Aorta (tissue), 5 donors: Measurements from ENCODE around the gene PALLD. TPM values are rescaled to one million over a fixed set of nuclear protein-coding genes. Genes with fewer than 3 reads are reported as not detected.

ENCODE experiments used
- ATAC-seq: fragments of 200-7000 bp; cut with Tn5 transposase; one replicate; pipeline ENCODE4 v1.9.1; 2022; ENCODE audit warnings: moderate library complexity; ENCODE audit not compliant: low FRiP score
- DNase-seq, 2 donors: peaks; one replicate each; pipeline ENCODE4 v3.0.0-alpha.2; 2020
- H3K27ac ChIP-seq, 2 donors: one replicate each; pipeline ENCODE4 v1.5.1; 2013; ENCODE audit warnings: low read length in 2 of 2, mild to moderate bottlenecking in 2 of 2, moderate library complexity in 2 of 2, control low read depth in 1 of 2, inconsistent platforms in 1 of 2, low read depth in 1 of 2
- H3K27me3 ChIP-seq, 2 donors: one replicate each; pipeline ENCODE4 v1.6.1; 2013; ENCODE audit warnings: control low read depth in 1 of 2, low read length in 1 of 2, mild to moderate bottlenecking in 1 of 2, moderate library complexity in 1 of 2; ENCODE audit not compliant: insufficient read depth in 2 of 2, control insufficient read depth in 1 of 2
- H3K36me3 ChIP-seq, 2 donors: one replicate each; pipeline ENCODE4 v1.6.1; 2013; ENCODE audit warnings: control low read depth in 1 of 2, low read length in 1 of 2, mild to moderate bottlenecking in 1 of 2; ENCODE audit not compliant: insufficient read depth in 2 of 2, control insufficient read depth in 1 of 2
- H3K4me1 ChIP-seq, 2 donors: one replicate each; pipeline ENCODE4 v1.6.1; 2013; ENCODE audit warnings: low read length in 2 of 2, control low read depth in 1 of 2, mild to moderate bottlenecking in 1 of 2, moderate library complexity in 1 of 2; ENCODE audit not compliant: insufficient read depth in 2 of 2, control insufficient read depth in 1 of 2
- H3K4me3 ChIP-seq, 2 donors: one replicate each; pipeline ENCODE4 v1.5.1; 2013; ENCODE audit warnings: low read length in 2 of 2, control low read depth in 1 of 2, mild to moderate bottlenecking in 1 of 2
- H3K9me3 ChIP-seq: one replicate; pipeline ENCODE4 v1.6.1; 2013; ENCODE audit warnings: mild to moderate bottlenecking, low read length; ENCODE audit not compliant: control insufficient read depth
- WGBS, 2 donors: extraction: QIAGEN DNeasy Blood & Tissue Kit; methylation state at CpG; one replicate each; pipeline ENCODE4 v1.1.7; 2013; 5-methylcytosine and 5-hydroxymethylcytosine counted together
- intact Hi-C, 2 donors: fragments of 100-400 bp; cut with DNase I; formaldehyde crosslinking; loops; one replicate each; pipeline versions ENCODE4 v1.14.2 to v1.15.0; 2022
- polyA plus RNA-seq, 2 donors: library from polyadenylated mRNA; stranded (reverse); fragments of 200-250 nt; gene quantifications; one replicate each; pipeline ENCODE4 v1.2.3, GENCODE V29; 2013
- total RNA-seq, 2 donors: library from RNA; stranded (reverse); fragmentation: NEBNext Ultra II Directional; extraction: Animal tissue kit (Norgen Biotek cat#: 25700); gene quantifications; one replicate each; pipeline ENCODE4 v1.2.1, GENCODE V29; 2021
- donor health status: healthy with polysubstance abuse.
- donor health status: Bipolar disorder and iron deficiency.
- donor health status: DM: no; HTN: no; CAD: no.
- donor health status: DM: no; HTN: no; CAD: no.
- donor health status: DM: yes; HTN: yes; CAD: no.

Gene PALLD
- total and polyA plus RNA-seq, 4 donors = 253 to 626 (median 464) TPM

- Histone ChIP-seq H3K27ac (peak overlapping the region; percentile 89 to 97), H3K4me3 (no peak overlapping the region), H3K4me1 (peaks cover 8 to 26% of the 10 kb centered on the region in 2 donors), H3K36me3 (peaks cover 2 to 3% of the 10 kb centered on the region in 2 donors), H3K9me3 (no peaks in the 10 kb centered on the region), H3K27me3 (no peaks in the 10 kb centered on the region)
- ATAC-seq = no peak
- intact Hi-C loops = no loop called here
- no peak for DNase-seq
- 31 to 33% methylated on average over 5 of the region's 5 CpGs for WGBS, 2 donors
These were observed 371.4 kb downstream of the PALLD start for GRCh38 chr4:168868044-168868781.

- Histone ChIP-seq H3K27ac (peak overlapping the region; percentile 80 to 97), H3K4me3 (no peak overlapping the region), H3K36me3 (peaks cover 2 to 3% of the 10 kb centered on the region in 2 donors), H3K9me3 (no peaks in the 10 kb centered on the region), H3K27me3 (no peaks in the 10 kb centered on the region), H3K4me1 (peaks cover 8 to 28% of the 10 kb centered on the region in 2 donors)
- ATAC-seq (peak; percentile 15), DNase-seq (no peak)
- intact Hi-C loops = no loop called here
- WGBS, 2 donors = 20% methylated on average over 5 of the region's 5 CpGs
These were observed 371.9 kb downstream of the PALLD start for GRCh38 chr4:168868802-168869201.

- 5 to 11% methylated on average over 1 of the region's 1 CpG for WGBS, 2 donors
- Histone ChIP-seq H3K36me3 (peaks cover 2 to 3% of the 10 kb centered on the region in 2 donors), H3K27ac (peak overlapping the region in 1 of 2 donors; percentile 79), H3K27me3 (no peaks in the 10 kb centered on the region), H3K4me1 (peaks cover 11 to 28% of the 10 kb centered on the region in 2 donors), H3K9me3 (no peaks in the 10 kb centered on the region), H3K4me3 (no peak overlapping the region)
- ATAC-seq (no peak), DNase-seq (no peak)
- intact Hi-C loops = no loop called here
These were observed 373.2 kb downstream of the PALLD start for GRCh38 chr4:168870004-168870403.

GRCh38 chr4:168871632-168872031 lies 374.8 kb downstream of the PALLD start:
- DNase-seq (no peak), ATAC-seq (no peak)
- Histone ChIP-seq H3K4me3 (no peak overlapping the region), H3K36me3 (peaks cover 0 to 6% of the 10 kb centered on the region in 2 donors), H3K4me1 (peaks cover 16 to 32% of the 10 kb centered on the region in 2 donors), H3K27me3 (no peaks in the 10 kb centered on the region), H3K27ac (peak overlapping the region in 1 of 2 donors; percentile 71), H3K9me3 (no peaks in the 10 kb centered on the region)
- intact Hi-C loops = no loop called here
- WGBS, 2 donors = 27 to 38% methylated on average over 4 of the region's 4 CpGs

- no peak for DNase-seq
- Histone ChIP-seq H3K9me3 (no peaks in the 10 kb centered on the region), H3K4me1 (peaks cover 16 to 20% of the 10 kb centered on the region in 2 donors), H3K27me3 (no peaks in the 10 kb centered on the region), H3K27ac (no peak overlapping the region), H3K36me3 (peaks cover 0 to 6% of the 10 kb centered on the region in 2 donors), H3K4me3 (no peak overlapping the region)
- WGBS, 2 donors = 11 to 27% methylated on average over 2 of the region's 2 CpGs
- no peak for ATAC-seq
- intact Hi-C loops = no loop called here
These were observed 377.2 kb downstream of the PALLD start for GRCh38 chr4:168874083-168874482.

- ATAC-seq (no peak), DNase-seq (no peak)
- no peak overlapping the region for H3K4me3 ChIP-seq
- no peaks in the 10 kb centered on the region for H3K9me3 ChIP-seq
- H3K36me3 ChIP-seq = peaks cover 0 to 6% of the 10 kb centered on the region in 2 donors
- 53 to 81% methylated on average over 1 of the region's 1 CpG for WGBS, 2 donors
- intact Hi-C loops = loop anchor here in 1 of 2 donors (5.0 kb wide), 1 partner anchor 44 kb away; no protein-coding TSS in a partner anchor
- peak overlapping the region in 1 of 2 donors; percentile 42 for H3K27ac ChIP-seq
- H3K27me3 ChIP-seq = no peaks in the 10 kb centered on the region
- peaks cover 12 to 15% of the 10 kb centered on the region in 2 donors for H3K4me1 ChIP-seq
These were observed 379.3 kb downstream of the PALLD start for GRCh38 chr4:168876106-168876505.

- peak; percentile 74 to 88 for DNase-seq
- Histone ChIP-seq H3K27ac (peak overlapping the region; percentile 79 to 91), H3K36me3 (peaks cover 0 to 7% of the 10 kb centered on the region in 2 donors), H3K4me3 (peak overlapping the region in 1 of 2 donors; percentile 11), H3K9me3 (no peaks in the 10 kb centered on the region), H3K27me3 (no peaks in the 10 kb centered on the region), H3K4me1 (peaks cover 7 to 12% of the 10 kb centered on the region in 2 donors)
- intact Hi-C loops = loop anchor here in 1 of 2 donors (5.0 kb wide), 1 partner anchor 46 kb away; no protein-coding TSS in a partner anchor
- WGBS, 2 donors = 8 to 19% methylated on average over 83 to 108 of the region's 108 CpGs
- ATAC-seq = peak; percentile 77
These were observed 380.9 kb downstream of the PALLD start for GRCh38 chr4:168877511-168878491.

GRCh38 chr4:168878623-168879022 lies 381.8 kb downstream of the PALLD start:
- 2 to 4% methylated on average over 2 of the region's 2 CpGs for WGBS, 2 donors
- intact Hi-C loops = loop anchor here in 1 of 2 donors (5.0 kb wide), 1 partner anchor 46 kb away; no protein-coding TSS in a partner anchor
- no peak for ATAC-seq
- Histone ChIP-seq H3K36me3 (peaks cover 0 to 7% of the 10 kb centered on the region in 2 donors), H3K4me3 (no peak overlapping the region), H3K27ac (peak overlapping the region in 1 of 2 donors; percentile 79), H3K27me3 (no peaks in the 10 kb centered on the region), H3K4me1 (peaks cover 6 to 12% of the 10 kb centered on the region in 2 donors), H3K9me3 (no peaks in the 10 kb centered on the region)
- DNase-seq = no peak
